Spinal cord (tissue), 10 donors: ENCODE measurements around the gene GSTA1. TPM values are rescaled to one million over a fixed set of nuclear protein-coding genes. Genes with fewer than 3 reads are reported as not detected.
"Not testable (repeated sequence)": the region's sequence is repeated elsewhere in the genome, so short reads cannot be mapped to it uniquely, and the experiment has no call there.

ENCODE experiments used
- DNase-seq, 6 donors: peaks; one replicate each; pipeline versions ENCODE4 v3.0.0 to v3.0.0-alpha.2; 2013 to 2015; ENCODE audit warnings: low spot score in 6 of 6, low read depth in 4 of 6
- H3K27ac ChIP-seq: one replicate; pipeline ENCODE4 v1.5.1; 2013; ENCODE audit warnings: low read depth, low read length, control low read depth
- H3K27me3 ChIP-seq: one replicate; pipeline ENCODE4 v1.6.1; 2013; ENCODE audit warnings: low read length; ENCODE audit not compliant: control insufficient read depth, insufficient read depth
- H3K36me3 ChIP-seq: one replicate; pipeline ENCODE4 v1.6.1; 2013; ENCODE audit warnings: low read length; ENCODE audit not compliant: control insufficient read depth, insufficient read depth
- H3K4me1 ChIP-seq: one replicate; pipeline ENCODE4 v1.6.1; 2013; ENCODE audit warnings: low read length; ENCODE audit not compliant: control insufficient read depth, insufficient read depth
- H3K4me3 ChIP-seq: one replicate; pipeline ENCODE4 v1.5.1; 2013; ENCODE audit warnings: low read depth, low read length, control low read depth
- H3K9me3 ChIP-seq: one replicate; pipeline ENCODE4 v1.6.1; 2013; ENCODE audit warnings: low read length; ENCODE audit not compliant: control insufficient read depth, insufficient read depth
- WGBS: methylation state at CpG from one replicate; pipeline ENCODE4 v1.1.5; 2013; ENCODE audit warnings: missing lambda C conversion rate; ENCODE audit not compliant: insufficient coverage; 5-methylcytosine and 5-hydroxymethylcytosine counted together
- polyA plus RNA-seq, 2 donors: library from polyadenylated mRNA; unstranded; fragments of 120-200 nt; gene quantifications; one replicate each; pipeline ENCODE4 v1.2.1, GENCODE V29; 2013; ENCODE audit not compliant: insufficient read length in 2 of 2
- total RNA-seq, 2 donors: library from RNA; depleted of rRNA in 1 of 2; stranded (reverse); fragments of 120-200 nt in 1 of 2; fragments of >200 nt in 1 of 2; gene quantifications; one replicate each; pipeline versions ENCODE4 v1.2.3 to v1.2.4, GENCODE V29; 2013 to 2014
- donor health status: healthy.

Gene GSTA1
- total and polyA plus RNA-seq, 4 donors, result 0.43 to 0.72 (median 0.50) TPM; not detected in 1

DNA sequence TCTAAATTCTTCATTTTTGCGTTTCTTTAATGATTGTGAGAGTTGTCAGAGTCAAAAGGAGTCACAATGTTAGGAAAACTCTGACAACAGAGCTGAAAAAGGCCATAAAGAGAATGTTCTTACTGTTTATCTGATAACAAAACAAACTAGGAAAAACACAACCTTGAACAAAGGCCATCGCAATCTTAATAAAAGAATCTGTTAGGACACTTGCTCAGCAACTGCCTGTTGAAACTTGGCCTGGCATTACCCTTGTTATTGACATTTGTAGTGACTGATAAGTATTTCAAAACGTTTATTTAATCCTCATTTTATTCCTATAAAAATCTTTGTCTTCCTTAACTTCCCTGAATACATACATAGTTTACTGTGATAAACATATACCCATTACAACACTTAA is 15.7 kb downstream of the GSTA1 start:
- no peaks in the 10 kb centered on the region for H3K4me1 ChIP-seq
- H3K4me3 ChIP-seq, result no peak overlapping the region
- no peaks in the 10 kb centered on the region for H3K27me3 ChIP-seq
- no CpG with 5 or more reads among the region's 3 CpGs for WGBS
- no peak for DNase-seq
- no peaks in the 10 kb centered on the region for H3K9me3 ChIP-seq
- H3K27ac ChIP-seq, result no peak overlapping the region
- no peaks in the 10 kb centered on the region for H3K36me3 ChIP-seq

- H3K9me3 ChIP-seq, result no peaks in the 10 kb centered on the region
- H3K27me3 ChIP-seq, result no peaks in the 10 kb centered on the region
- DNase-seq, result no peak
- no peak overlapping the region for H3K4me3 ChIP-seq
- no peak overlapping the region for H3K27ac ChIP-seq
- no peaks in the 10 kb centered on the region for H3K4me1 ChIP-seq
- 95% methylated on average over 15 of the region's 24 CpGs for WGBS
- no peaks in the 10 kb centered on the region for H3K36me3 ChIP-seq
These were observed 17.2 kb downstream of the GSTA1 start for GRCh38 chr6:52786249-52786956.

- not testable (repeated sequence) for H3K36me3 ChIP-seq, H3K9me3 ChIP-seq, DNase-seq, H3K4me3 ChIP-seq, H3K4me1 ChIP-seq, H3K27ac ChIP-seq, H3K27me3 ChIP-seq
- 88% methylated on average over 1 of the region's 3 CpGs for WGBS
These were observed 20.8 kb downstream of the GSTA1 start for GRCh38 chr6:52782696-52783274.

- H3K36me3 ChIP-seq, H3K4me1 ChIP-seq: not testable (repeated sequence)
These were observed 21.4 kb downstream of the GSTA1 start for GRCh38 chr6:52782209-52782608.

GRCh38 chr6:52779237-52779636 is 24.4 kb downstream of the GSTA1 start:
- no peaks in the 10 kb centered on the region for H3K36me3 ChIP-seq
- no peak overlapping the region for H3K27ac ChIP-seq
- no peak for DNase-seq
- no peak overlapping the region for H3K4me3 ChIP-seq
- 100% methylated on average over 1 of the region's 1 CpG for WGBS
- H3K9me3 ChIP-seq, result no peaks in the 10 kb centered on the region
- H3K4me1 ChIP-seq, result no peaks in the 10 kb centered on the region
- H3K27me3 ChIP-seq, result no peaks in the 10 kb centered on the region

More at GRCh38 chr6:52782209-52782608, 21.4 kb downstream of the GSTA1 start:
- not testable (repeated sequence) for DNase-seq, H3K9me3 ChIP-seq, H3K27ac ChIP-seq, H3K4me3 ChIP-seq, H3K27me3 ChIP-seq

DNA sequence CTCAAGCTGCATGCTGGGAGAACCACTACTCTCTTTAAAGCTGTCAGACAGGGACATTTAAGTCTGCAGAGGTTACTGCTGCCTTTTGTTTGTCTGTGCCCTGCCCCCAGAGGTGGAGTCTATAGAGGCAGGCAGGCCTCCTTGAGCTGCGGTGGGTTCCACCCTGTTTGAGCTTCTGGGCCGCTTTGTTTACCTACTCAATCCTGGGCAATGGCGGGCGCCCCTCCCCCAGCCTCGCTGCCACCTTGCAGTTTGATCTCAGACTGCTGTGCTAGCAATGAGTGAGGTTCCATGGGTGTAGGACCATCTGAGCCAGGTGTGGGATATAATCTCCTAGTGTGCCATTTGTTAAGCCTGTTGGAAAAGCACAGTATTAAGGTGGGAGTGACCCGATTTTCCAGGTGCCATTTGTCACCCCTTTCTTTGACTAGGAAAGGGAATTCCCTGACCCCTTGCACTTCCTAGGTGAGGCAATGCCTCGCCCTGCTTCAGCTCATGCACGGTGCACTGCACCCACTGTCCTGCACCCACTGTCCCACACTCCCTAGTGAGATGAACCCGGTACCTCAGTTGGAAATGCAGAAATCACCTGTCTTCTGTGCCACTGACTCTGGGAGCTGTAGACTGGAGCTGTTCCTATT is 26.8 kb downstream of the GSTA1 start:
- WGBS, result 89% methylated on average over 6 of the region's 9 CpGs
- not testable (repeated sequence) for H3K9me3 ChIP-seq, H3K27me3 ChIP-seq, H3K36me3 ChIP-seq, H3K4me3 ChIP-seq, H3K4me1 ChIP-seq, H3K27ac ChIP-seq, DNase-seq

DNA sequence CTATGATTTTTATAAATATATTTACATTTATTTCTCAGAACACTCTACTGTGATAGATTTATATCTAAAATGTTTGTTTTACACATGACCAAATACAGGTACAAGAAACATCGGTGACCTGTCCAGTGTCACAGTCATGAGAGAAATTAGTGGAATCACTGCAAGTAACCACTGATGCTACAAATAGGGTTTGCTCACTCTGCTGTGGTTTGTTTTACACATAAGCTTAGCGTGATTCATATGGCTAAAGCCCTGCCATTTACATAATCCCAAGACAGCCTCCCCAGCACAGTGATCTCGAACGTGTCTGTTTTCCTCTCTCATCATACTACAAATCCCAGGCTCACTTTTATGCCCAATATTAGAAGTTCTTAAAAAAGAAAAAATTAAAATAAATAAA is 34.2 kb downstream of the GSTA1 start:
- not testable (repeated sequence) for H3K4me3 ChIP-seq, H3K27ac ChIP-seq, H3K4me1 ChIP-seq, H3K27me3 ChIP-seq, H3K36me3 ChIP-seq, H3K9me3 ChIP-seq, DNase-seq
- no CpG with 5 or more reads among the region's 4 CpGs for WGBS

- not testable (repeated sequence) for H3K27ac ChIP-seq
These were observed 36.0 kb downstream of the GSTA1 start for GRCh38 chr6:52767658-52768057.

DNA sequence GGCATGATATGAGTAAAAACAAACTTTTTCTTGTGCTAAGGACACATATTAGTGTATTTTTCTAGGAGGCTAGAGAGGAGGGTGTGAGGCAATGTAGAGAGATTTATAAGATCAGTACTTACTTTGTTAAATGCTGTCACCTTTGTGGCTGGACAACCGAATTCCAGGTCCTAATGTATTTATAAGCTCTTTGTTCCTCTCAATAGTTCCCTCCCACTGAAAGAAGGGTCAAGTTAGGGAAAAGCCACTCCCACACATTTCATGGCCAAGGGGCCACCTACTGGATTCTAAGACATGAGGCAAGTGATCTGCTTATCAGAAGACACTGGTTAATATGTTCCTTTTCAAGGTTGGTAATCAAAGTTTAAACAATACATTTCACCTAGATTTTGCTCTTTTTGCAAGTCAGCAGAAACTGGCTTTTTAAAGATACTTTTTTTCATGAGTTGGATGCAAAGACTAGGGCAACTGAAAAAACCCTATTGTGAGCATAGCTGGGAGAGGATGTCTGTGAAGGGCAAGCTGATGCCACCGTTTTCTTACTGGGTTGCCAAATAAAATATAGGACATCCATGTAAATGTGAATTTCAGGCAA is 40.2 kb downstream of the GSTA1 start, which contains the start of gene GSTA2:
Gene GSTA2, minus strand, starts transcription at position 154 of the 595 bp plus-strand sequence. CDS start 5,528 bp downstream, outside the sequence.
- DNase-seq, H3K36me3 ChIP-seq, H3K9me3 ChIP-seq, H3K4me3 ChIP-seq, H3K27ac ChIP-seq, H3K4me1 ChIP-seq, H3K27me3 ChIP-seq: not testable (repeated sequence)
- WGBS, result no CpG with 5 or more reads among the region's 2 CpGs

More at GRCh38 chr6:52767658-52768057, 36.0 kb downstream of the GSTA1 start:
- H3K36me3 ChIP-seq, DNase-seq, H3K27me3 ChIP-seq, H3K4me1 ChIP-seq, H3K4me3 ChIP-seq, H3K9me3 ChIP-seq: not testable (repeated sequence)
